Endothelial cell of hepatic sinusoid (primary cell): ENCODE data around the gene PRRX1.

Experiments
- in situ Hi-C: cut with HindIII; loops from 2 replicates; pipeline ENCODE4 v1.10.0; 2017; ENCODE audit warnings: low sequenced_read_pairs

PRRX1 gene

GRCh38 chr1:170664093-170664827, at the start of gene PRRX1:
PRRX1 (plus strand) TSS chr1:170664131; CDS start chr1:170664219, 88 bp downstream.
- in situ Hi-C loops: no loop called here

GRCh38 chr1:170617591-170618330, 46.2 kb upstream of the PRRX1 start:
- in situ Hi-C loops: loop anchor here (5.0 kb wide), 1 partner anchor 40 kb away; no protein-coding TSS in a partner anchor

GRCh38 chr1:170618421-170618820, 45.5 kb upstream of the PRRX1 start:
- in situ Hi-C loops: loop anchor here (5.0 kb wide), 1 partner anchor 39 kb away; no protein-coding TSS in a partner anchor

- in situ Hi-C loops: loop anchor here (5.0 kb wide), 1 partner anchor 38 kb away; no protein-coding TSS in a partner anchor
Observed at GRCh38 chr1:170619241-170620028, 44.5 kb upstream of the PRRX1 start.

- in situ Hi-C loops: no loop called here
Observed at GRCh38 chr1:170620164-170620563, 43.8 kb upstream of the PRRX1 start.

- in situ Hi-C loops: no loop called here
Observed at GRCh38 chr1:170623171-170623570, 40.8 kb upstream of the PRRX1 start.

GRCh38 chr1:170624146-170624545, 39.8 kb upstream of the PRRX1 start:
- in situ Hi-C loops: no loop called here

- in situ Hi-C loops: no loop called here
Observed at GRCh38 chr1:170630977-170631376, 33.0 kb upstream of the PRRX1 start.

GRCh38 chr1:170634293-170634692, 29.6 kb upstream of the PRRX1 start:
- in situ Hi-C loops: no loop called here

GRCh38 chr1:170634824-170635410, 29.0 kb upstream of the PRRX1 start:
- in situ Hi-C loops: no loop called here

- in situ Hi-C loops: no loop called here
Observed at GRCh38 chr1:170640581-170640980, 23.4 kb upstream of the PRRX1 start.

GRCh38 chr1:170657275-170657853, 6.6 kb upstream of the PRRX1 start:
- in situ Hi-C loops: loop anchor here (5.0 kb wide), 2 partner anchors 40 kb away; no protein-coding TSS in a partner anchor

GRCh38 chr1:170659399-170660035, 4.4 kb upstream of the PRRX1 start:
- in situ Hi-C loops: loop anchor here (5.0 kb wide), 2 partner anchors 38 to 42 kb away; no protein-coding TSS in a partner anchor

GRCh38 chr1:170660281-170660713, 3.6 kb upstream of the PRRX1 start:
- in situ Hi-C loops: no loop called here

GRCh38 chr1:170660871-170661645, 2.9 kb upstream of the PRRX1 start:
- in situ Hi-C loops: no loop called here

GRCh38 chr1:170661646-170662411, 2.1 kb upstream of the PRRX1 start:
- in situ Hi-C loops: no loop called here

GRCh38 chr1:170662561-170663403, 1.1 kb upstream of the PRRX1 start:
- in situ Hi-C loops: no loop called here
